ENCODE measurements around the gene PER2. TPM values are rescaled to one million over a fixed set of nuclear protein-coding genes. Genes with fewer than 3 reads are reported as not detected.
A peak's percentile ranks its signal among the peaks of the same experiment; 100 is the strongest.

Gene PER2
- total and polyA plus RNA-seq, 2 donors from 2014 or later: 1.8 to 28.4 TPM

- TF ChIP-seq CTCF (IDR thresholded peaks at IDR 0.05; ENCODE audit: borderline replicate concordance, extremely low read depth, insufficient read depth): no peak
- intact Hi-C loops (cut with DNase I): loop anchor here (10.0 kb wide), 1 partner anchor 401 kb away; no protein-coding TSS in a partner anchor
- H3K9me3 ChIP-seq (ENCODE audit: control insufficient read depth in 2 of 3, insufficient read depth in 1 of 3, low read length in 3 of 3): no peaks in the 10 kb centered on the region
- H3K4me3 ChIP-seq (ENCODE audit: low read length in 3 of 3): no peak overlapping the region
- no peak overlapping the region for H3K9ac ChIP-seq (ENCODE audit: low read length in 3 of 3)
- H3K4me1 ChIP-seq (ENCODE audit: control insufficient read depth in 2 of 3, insufficient read depth in 2 of 3, low read depth in 1 of 3, low read length in 3 of 3): peaks cover 0 to 25% (median 14%) of the 10 kb centered on the region in 3 donors
- H3K36me3 ChIP-seq (ENCODE audit: control insufficient read depth in 2 of 3, insufficient read depth in 3 of 3, low read length in 3 of 3): peaks cover 0 to 47% (median 17%) of the 10 kb centered on the region in 3 donors
- no peaks in the 10 kb centered on the region for H3K27me3 ChIP-seq (ENCODE audit: control insufficient read depth, insufficient read depth, low read length)
- no peak overlapping the region for H3K27ac ChIP-seq (ENCODE audit: low read depth in 2 of 2, low read length in 2 of 2)
- no peak for DNase-seq
- no peak for FAIRE-seq
These were observed 22.8 kb downstream of the PER2 start for GRCh38 chr2:238265605-238266004.

GRCh38 chr2:238264072-238264460, 24.3 kb downstream of the PER2 start:
- intact Hi-C loops (cut with DNase I): loop anchor here (10.0 kb wide), 1 partner anchor 399 kb away; no protein-coding TSS in a partner anchor
- DNase-seq (peak in 2 of 5 donors; percentile 38 to 65), FAIRE-seq (no peak)

GRCh38 chr2:238263204-238264071, 25.0 kb downstream of the PER2 start:
- Histone ChIP-seq H3K9ac (ENCODE audit: low read length in 3 of 3) (no peak overlapping the region), H3K4me3 (ENCODE audit: low read length in 3 of 3) (no peak overlapping the region), H3K4me1 (ENCODE audit: control insufficient read depth in 2 of 3, insufficient read depth in 2 of 3, low read depth in 1 of 3, low read length in 3 of 3) (peaks cover 0 to 25% (median 14%) of the 10 kb centered on the region in 3 donors), H3K27ac (ENCODE audit: low read depth in 2 of 2, low read length in 2 of 2) (peak overlapping the region in 1 of 2 donors; percentile 8), H3K36me3 (ENCODE audit: control insufficient read depth in 2 of 3, insufficient read depth in 3 of 3, low read length in 3 of 3) (peaks cover 0 to 55% (median 20%) of the 10 kb centered on the region in 3 donors), H3K27me3 (ENCODE audit: control insufficient read depth, insufficient read depth, low read length) (no peaks in the 10 kb centered on the region), H3K9me3 (ENCODE audit: control insufficient read depth in 2 of 3, insufficient read depth in 1 of 3, low read length in 3 of 3) (no peaks in the 10 kb centered on the region)
- intact Hi-C loops (cut with DNase I): loop anchor here (10.0 kb wide), 1 partner anchor 399 kb away; no protein-coding TSS in a partner anchor
- FAIRE-seq (peak; percentile 39), DNase-seq (peak; percentile 93 to 96 (median 94))
- TF ChIP-seq CTCF (IDR thresholded peaks at IDR 0.05; ENCODE audit: borderline replicate concordance, extremely low read depth, insufficient read depth): peak; percentile 87

More at GRCh38 chr2:238264072-238264460, 24.3 kb downstream of the PER2 start:
- no peak for TF ChIP-seq CTCF (IDR thresholded peaks at IDR 0.05; ENCODE audit: borderline replicate concordance, extremely low read depth, insufficient read depth)
- Histone ChIP-seq H3K4me3 (ENCODE audit: low read length in 3 of 3) (no peak overlapping the region), H3K4me1 (ENCODE audit: control insufficient read depth in 2 of 3, insufficient read depth in 2 of 3, low read depth in 1 of 3, low read length in 3 of 3) (peaks cover 0 to 25% (median 14%) of the 10 kb centered on the region in 3 donors), H3K27me3 (ENCODE audit: control insufficient read depth, insufficient read depth, low read length) (no peaks in the 10 kb centered on the region), H3K27ac (ENCODE audit: low read depth in 2 of 2, low read length in 2 of 2) (no peak overlapping the region), H3K36me3 (ENCODE audit: control insufficient read depth in 2 of 3, insufficient read depth in 3 of 3, low read length in 3 of 3) (peaks cover 0 to 55% (median 20%) of the 10 kb centered on the region in 3 donors), H3K9me3 (ENCODE audit: control insufficient read depth in 2 of 3, insufficient read depth in 1 of 3, low read length in 3 of 3) (no peaks in the 10 kb centered on the region), H3K9ac (ENCODE audit: low read length in 3 of 3) (no peak overlapping the region)
